NCI-H2196 treated with DMSO at 0.1 percent for 48 hours (cell line): Measurements from ENCODE around the gene C12orf43.
A peak's percentile ranks its signal among the peaks of the same experiment; 100 is the strongest.

Experiments used
- DNase-seq: peaks from one replicate; lab custom pipeline; 2025; ENCODE audit not compliant: unreplicated experiment; lab: John Stamatoyannopoulos, UW

C12orf43 gene

GRCh38 chr12:120979862-120980696 lies 36.2 kb downstream of the C12orf43 start:
- DNase-seq = no peak

- no peak for DNase-seq
Observed at GRCh38 chr12:120979220-120979861, 36.9 kb downstream of the C12orf43 start.

GRCh38 chr12:120978296-120979219 lies 37.7 kb downstream of the C12orf43 start, which contains the start of gene HNF1A:
HNF1A (plus strand) TSS chr12:120978543; CDS start chr12:120978769, 226 bp downstream.
- no peak for DNase-seq

- no peak for DNase-seq
Observed at GRCh38 chr12:120977531-120978295, 38.6 kb downstream of the C12orf43 start.

- DNase-seq = no peak
Observed at GRCh38 chr12:120972870-120973543, 43.3 kb downstream of the C12orf43 start.

GRCh38 chr12:120971299-120972180 lies 44.7 kb downstream of the C12orf43 start:
- DNase-seq = peak; percentile 52

- DNase-seq = no peak
Observed at GRCh38 chr12:120970310-120970709, 46.0 kb downstream of the C12orf43 start.

- DNase-seq = no peak
Observed at GRCh38 chr12:120965534-120966091, 50.7 kb downstream of the C12orf43 start.

GRCh38 chr12:120964298-120964697 lies 52.0 kb downstream of the C12orf43 start:
- DNase-seq = no peak

- DNase-seq = no peak
Observed at GRCh38 chr12:120962532-120963020, 53.7 kb downstream of the C12orf43 start.

- no peak for DNase-seq
Observed at GRCh38 chr12:120961604-120962531, 54.4 kb downstream of the C12orf43 start.

GRCh38 chr12:120960657-120961056 lies 55.6 kb downstream of the C12orf43 start:
- no peak for DNase-seq

- no peak for DNase-seq
Observed at GRCh38 chr12:120959111-120959878, 57.0 kb downstream of the C12orf43 start.

GRCh38 chr12:120956579-120957300 lies 59.5 kb downstream of the C12orf43 start:
- no peak for DNase-seq

- no peak for DNase-seq
Observed at GRCh38 chr12:120955232-120955631, 61.1 kb downstream of the C12orf43 start.

GRCh38 chr12:120950807-120951206 lies 65.5 kb downstream of the C12orf43 start:
- no peak for DNase-seq
